ENCODE measurements around the gene NMNAT2.

- TF ChIP-seq POLR2A (IDR thresholded peaks at IDR 0.05) = no peak
- TF ChIP-seq, protein P1, sequence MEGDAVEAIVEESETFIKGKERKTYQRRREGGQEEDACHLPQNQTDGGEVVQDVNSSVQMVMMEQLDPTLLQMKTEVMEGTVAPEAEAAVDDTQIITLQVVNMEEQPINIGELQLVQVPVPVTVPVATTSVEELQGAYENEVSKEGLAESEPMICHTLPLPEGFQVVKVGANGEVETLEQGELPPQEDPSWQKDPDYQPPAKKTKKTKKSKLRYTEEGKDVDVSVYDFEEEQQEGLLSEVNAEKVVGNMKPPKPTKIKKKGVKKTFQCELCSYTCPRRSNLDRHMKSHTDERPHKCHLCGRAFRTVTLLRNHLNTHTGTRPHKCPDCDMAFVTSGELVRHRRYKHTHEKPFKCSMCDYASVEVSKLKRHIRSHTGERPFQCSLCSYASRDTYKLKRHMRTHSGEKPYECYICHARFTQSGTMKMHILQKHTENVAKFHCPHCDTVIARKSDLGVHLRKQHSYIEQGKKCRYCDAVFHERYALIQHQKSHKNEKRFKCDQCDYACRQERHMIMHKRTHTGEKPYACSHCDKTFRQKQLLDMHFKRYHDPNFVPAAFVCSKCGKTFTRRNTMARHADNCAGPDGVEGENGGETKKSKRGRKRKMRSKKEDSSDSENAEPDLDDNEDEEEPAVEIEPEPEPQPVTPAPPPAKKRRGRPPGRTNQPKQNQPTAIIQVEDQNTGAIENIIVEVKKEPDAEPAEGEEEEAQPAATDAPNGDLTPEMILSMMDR (IDR thresholded peaks at IDR 0.05) = no peak
Measured at GRCh38 chr1:183203094-183203493, 215.1 kb downstream of the NMNAT2 start.

All from body of pancreas (tissue), 4 donors.